Panc1 (cell line): Measurements from ENCODE around the gene LHFPL2. TPM values are rescaled to one million over a fixed set of nuclear protein-coding genes. Genes with fewer than 3 reads are reported as not detected.

Experiments
- ATAC-seq: fragments of 200-7000 bp; cut with Tn5 transposase; 2 replicates; pipeline ENCODE4 v1.9.1; 2020; ENCODE audit warnings: mild to moderate bottlenecking, moderate library complexity
- BruUV-seq: library from RNA; stranded (reverse); fragments of 400-500 nt; replicated peaks from 2 replicates; lab custom pipeline; 2021; lab: Mats Ljungman, UMichigan
- CTCF ChIA-PET: fragments of 300-600 bp; sonication (Branson Sonifier 250); formaldehyde crosslinking; loops from one replicate; lab custom pipeline; 2022; ENCODE audit warnings: antibody characterized with exemption; lab: Charles Lee
- POLR2A ChIA-PET: fragments of 300-600 bp; sonication (Branson Sonifier 250); formaldehyde crosslinking; loops from one replicate; lab custom pipeline; 2022; ENCODE audit warnings: antibody characterized with exemption; lab: Charles Lee
- DNase-seq: peaks from one replicate; pipeline ENCODE4 v3.0.0-alpha.2; 2010; ENCODE audit warnings: low read depth, low spot score
- H3K27ac ChIP-seq: 2 replicates; pipeline ENCODE4 v1.5.1; 2011; ENCODE audit warnings: mild to moderate bottlenecking, low read length, inconsistent platforms
- H3K27me3 ChIP-seq: fragments of 200-500 bp; sonication (Bioruptor generic); 2 replicates; pipeline ENCODE4 v1.6.0; 2014; ENCODE audit warnings: low read length, inconsistent platforms; ENCODE audit not compliant: control insufficient read depth, insufficient read depth
- H3K36me3 ChIP-seq: fragments of 200-500 bp; sonication (Bioruptor generic); 2 replicates; pipeline ENCODE4 v1.5.1; 2014; ENCODE audit warnings: inconsistent platforms, mild to moderate bottlenecking, low read length, moderate library complexity; ENCODE audit not compliant: control insufficient read depth, insufficient read depth
- H3K4me1 ChIP-seq: 2 replicates; pipeline ENCODE4 v1.5.1; 2011; ENCODE audit warnings: inconsistent platforms, mild to moderate bottlenecking, low read length, moderate library complexity; ENCODE audit not compliant: control insufficient read depth, insufficient read depth
- H3K4me3 ChIP-seq, 2 experiments: 2 replicates each; pipeline ENCODE4 v1.5.1; 2011 to 2012; ENCODE audit warnings: low read depth in 2 of 2, low read length in 2 of 2, mild to moderate bottlenecking in 2 of 2, inconsistent platforms in 1 of 2, moderate library complexity in 1 of 2
- H3K9me3 ChIP-seq: fragments of 200-500 bp; sonication (Bioruptor generic); 2 replicates; pipeline ENCODE4 v1.5.1; 2014; ENCODE audit warnings: low read depth, mild to moderate bottlenecking, inconsistent platforms, low read length, moderate library complexity; ENCODE audit not compliant: control insufficient read depth, insufficient read depth
- CTCF ChIP-seq: fragments of 450-650 bp; IDR thresholded peaks from 2 replicates; pipeline ENCODE4 v1.5.1; 2017; ENCODE audit warnings: mild to moderate bottlenecking
- POLR2AphosphoS5 ChIP-seq: IDR thresholded peaks from 2 replicates; pipeline ENCODE4 v1.6.1; 2012; ENCODE audit warnings: mild to moderate bottlenecking, low read depth, low read length, moderate library complexity
- REST ChIP-seq, 2 experiments: IDR thresholded peaks; 2 replicates each; pipeline ENCODE4 v1.6.1; 2011 to 2012; ENCODE audit warnings: low read depth in 2 of 2, control low read depth in 1 of 2, low read length in 1 of 2, mild to moderate bottlenecking in 1 of 2, moderate library complexity in 1 of 2; ENCODE audit not compliant: insufficient read depth in 1 of 2
- SIN3A ChIP-seq: IDR thresholded peaks from 2 replicates; pipeline ENCODE4 v1.6.1; 2012; ENCODE audit warnings: low read depth, mild to moderate bottlenecking, low read length, moderate library complexity, borderline replicate concordance; ENCODE audit not compliant: insufficient read depth
- TCF7L2 ChIP-seq: IDR thresholded peaks from 2 replicates; pipeline ENCODE4 v1.6.1; 2011; ENCODE audit warnings: mild to moderate bottlenecking, low read depth, low read length, inconsistent platforms
- in situ Hi-C: cut with HindIII; loops from 2 replicates; pipeline ENCODE4 v1.10.0; 2016; ENCODE audit warnings: low sequenced_read_pairs, low pct_unique_long_range_greater_than_20kb
- intact Hi-C: fragments of 100-400 bp; cut with micrococcal nuclease; formaldehyde crosslinking; loops from one replicate; pipeline ENCODE4 v1.10.0; 2022; ENCODE audit not compliant: unreplicated experiment
- total RNA-seq: library from RNA; stranded (reverse); gene quantifications from one replicate; pipeline ENCODE4 v1.2.1, GENCODE V29; 2021; ENCODE audit not compliant: unreplicated experiment

Gene LHFPL2
- total RNA-seq, 1 experiment from 2014 or later, result 25.8 TPM

GRCh38 chr5:78509884-78510769 is 138.4 kb downstream of the LHFPL2 start:
- CTCF ChIA-PET, result no interaction called here
- no peaks in the 10 kb centered on the region for H3K9me3 ChIP-seq
- intact Hi-C loops (no loop called here), in situ Hi-C loops (no loop called here)
- BruUV-seq, result no TSS peak
- POLR2A ChIA-PET, result no interaction called here
- TF ChIP-seq TCF7L2 (no peak), CTCF (no peak), SIN3A (no peak), POLR2AphosphoS5 (no peak), REST (IDR thresholded peaks at IDR 0.05; ENCODE audit: insufficient read depth in 1 of 2, low read depth in 2 of 2, low read length in 1 of 2) (no peak)
- no peak for DNase-seq
- H3K27me3 ChIP-seq, result no peaks in the 10 kb centered on the region
- peak; percentile 47; the same call in 1 of the 2 replicates for ATAC-seq
- peaks cover 8% of the 10 kb centered on the region; the same call in 1 of the 2 replicates for H3K4me1 ChIP-seq
- no peaks in the 10 kb centered on the region for H3K36me3 ChIP-seq
- no peak overlapping the region for H3K4me3 ChIP-seq
- no peak overlapping the region for H3K27ac ChIP-seq

- no peak for ATAC-seq
- no peak for DNase-seq
- Histone ChIP-seq H3K9me3 (no peaks in the 10 kb centered on the region), H3K27me3 (no peaks in the 10 kb centered on the region), H3K4me1 (peaks cover 8% of the 10 kb centered on the region; the same call in 1 of the 2 replicates), H3K4me3 (no peak overlapping the region), H3K27ac (no peak overlapping the region), H3K36me3 (no peaks in the 10 kb centered on the region)
- CTCF ChIA-PET, result no interaction called here
- POLR2A ChIA-PET, result no interaction called here
- TF ChIP-seq REST (IDR thresholded peaks at IDR 0.05; ENCODE audit: insufficient read depth in 1 of 2, low read depth in 2 of 2, low read length in 1 of 2), result no peak
- no peak for TF ChIP-seq TCF7L2
- TF ChIP-seq CTCF, result no peak
- no peak for TF ChIP-seq SIN3A
- TF ChIP-seq POLR2AphosphoS5, result no peak
- in situ Hi-C loops (no loop called here), intact Hi-C loops (no loop called here)
- BruUV-seq, result no TSS peak
Observed at GRCh38 chr5:78509145-78509865, 139.3 kb downstream of the LHFPL2 start.
